GM10266 (cell line): ENCODE measurements around the gene CLEC4G.

Experiments used
- DNase-seq: peaks from one replicate; pipeline ENCODE4 v3.0.0; 2012; ENCODE audit errors: extremely low spot score
- CTCF ChIP-seq: IDR thresholded peaks from 2 replicates; pipeline ENCODE4 v1.5.1; 2012; ENCODE audit warnings: mild to moderate bottlenecking, low read depth; ENCODE audit not compliant: control insufficient read depth, insufficient read depth; ENCODE audit errors: missing control alignments

Gene CLEC4G

GRCh38 chr19:7732045-7732444, at the start of gene CLEC4G:
Gene CLEC4G, minus strand, starts transcription at chr19:7732110. Its CDS starts 8 bp downstream, at chr19:7732102.
- no peak for DNase-seq
- TF ChIP-seq CTCF: no peak

GRCh38 chr19:7781157-7781556, 49.2 kb upstream of the CLEC4G start:
- DNase-seq: no peak
- TF ChIP-seq CTCF: no peak

GRCh38 chr19:7779631-7780486, 47.9 kb upstream of the CLEC4G start:
- DNase-seq: no peak
- no peak for TF ChIP-seq CTCF

GRCh38 chr19:7778081-7778480, 46.2 kb upstream of the CLEC4G start:
- DNase-seq: no peak
- no peak for TF ChIP-seq CTCF

GRCh38 chr19:7775761-7776160, 43.9 kb upstream of the CLEC4G start:
- no peak for TF ChIP-seq CTCF
- no peak for DNase-seq

- no peak for TF ChIP-seq CTCF
- DNase-seq: no peak
Measured at GRCh38 chr19:7773841-7774240, 41.9 kb upstream of the CLEC4G start.

GRCh38 chr19:7772752-7773291, 40.9 kb upstream of the CLEC4G start:
- peak; percentile 68 for DNase-seq
- TF ChIP-seq CTCF: no peak
